OCI-LY1 (cell line): ENCODE data around the gene SNX2.

Source experiments
- H2AFZ ChIP-seq: fragments of 200-600 bp; sonication (generic), shearing (Covaris generic); 2 replicates; pipeline ENCODE4 v1.6.0; 2014; ENCODE audit warnings: antibody characterized with exemption, mild to moderate bottlenecking, low read length
- H3F3A ChIP-seq: fragments of 200-600 bp; sonication (generic), shearing (Covaris generic); 2 replicates; pipeline ENCODE4 v1.6.0; 2014; ENCODE audit warnings: mild to moderate bottlenecking, antibody characterized with exemption, low read length, moderate library complexity; ENCODE audit not compliant: insufficient read depth
- H3K27ac ChIP-seq: fragments of 200-600 bp; sonication (generic); 2 replicates; pipeline ENCODE4 v1.5.1; 2014; ENCODE audit warnings: low read length, mixed run types, mild to moderate bottlenecking, low read depth; ENCODE audit not compliant: poor library complexity, severe bottlenecking
- H3K27me3 ChIP-seq: fragments of 200-600 bp; sonication (generic); 2 replicates; pipeline ENCODE4 v1.6.0; 2014; ENCODE audit warnings: antibody characterized with exemption, mild to moderate bottlenecking, low read length, moderate library complexity; ENCODE audit not compliant: insufficient read depth
- H3K36me3 ChIP-seq: fragments of 200-600 bp; sonication (generic); 2 replicates; pipeline ENCODE4 v1.6.1; 2014; ENCODE audit warnings: mild to moderate bottlenecking, antibody characterized with exemption, low read length, moderate library complexity, mixed read lengths; ENCODE audit not compliant: insufficient read depth
- H3K4me1 ChIP-seq: fragments of 200-600 bp; sonication (generic); 2 replicates; pipeline ENCODE4 v1.5.1; 2014; ENCODE audit warnings: mild to moderate bottlenecking, low read length, moderate library complexity; ENCODE audit not compliant: insufficient read depth, severe bottlenecking
- H3K4me2 ChIP-seq: fragments of 200-600 bp; sonication (generic), shearing (Covaris generic); 2 replicates; pipeline ENCODE4 v1.6.1; 2014; ENCODE audit warnings: low read length
- H3K4me3 ChIP-seq: fragments of 200-600 bp; sonication (generic); 2 replicates; pipeline ENCODE4 v1.5.1; 2014; ENCODE audit warnings: low read length, low read depth, mild to moderate bottlenecking, mixed read lengths; ENCODE audit not compliant: poor library complexity, severe bottlenecking
- H3K79me2 ChIP-seq: fragments of 200-600 bp; shearing (Covaris generic); 2 replicates; pipeline ENCODE4 v1.6.1; 2016; ENCODE audit warnings: mixed run types, low read length, mixed read lengths; ENCODE audit not compliant: insufficient read depth
- H3K9ac ChIP-seq: fragments of 200-600 bp; sonication (generic), shearing (Covaris generic); 2 replicates; pipeline ENCODE4 v1.6.1; 2014; ENCODE audit warnings: mild to moderate bottlenecking, low read length, mixed read lengths
- H3K9me2 ChIP-seq: fragments of 200-600 bp; sonication (generic), shearing (Covaris generic); 2 replicates; pipeline ENCODE4 v1.6.1; 2014; ENCODE audit warnings: low read depth, mild to moderate bottlenecking, low read length, mixed read lengths
- H3K9me3 ChIP-seq: fragments of 200-600 bp; shearing (Covaris generic); 2 replicates; pipeline ENCODE4 v1.6.1; 2014; ENCODE audit warnings: low read length, mixed read lengths
- H4K20me1 ChIP-seq: fragments of 200-600 bp; sonication (generic), shearing (Covaris generic); 2 replicates; pipeline ENCODE4 v1.6.0; 2016; ENCODE audit warnings: mild to moderate bottlenecking, low read length; ENCODE audit not compliant: insufficient read depth
- CTCF ChIP-seq: fragments of 200-600 bp; sonication (generic), shearing (Covaris generic); IDR thresholded peaks from 2 replicates; pipeline ENCODE4 v1.5.1; 2017; ENCODE audit warnings: mild to moderate bottlenecking, antibody characterized with exemption, low read length, moderate library complexity, mixed read lengths
- EZH2 ChIP-seq: fragments of 200-600 bp; sonication (generic), shearing (Covaris generic); IDR thresholded peaks from 2 replicates; pipeline ENCODE4 v1.8.0; 2017; ENCODE audit warnings: borderline replicate concordance, mixed run types, mild to moderate bottlenecking, antibody characterized with exemption, low read length, moderate library complexity, mixed read lengths

SNX2 gene

GRCh38 chr5:122751293-122751782 lies 23.5 kb upstream of the SNX2 start:
- Histone ChIP-seq H4K20me1 (no peaks in the 10 kb centered on the region), H3K4me1 (no peaks in the 10 kb centered on the region), H3K36me3 (no peaks in the 10 kb centered on the region), H3K79me2 (no peaks in the 10 kb centered on the region), H3K4me2 (no peak overlapping the region), H3K9me3 (no peaks in the 10 kb centered on the region), H3K9me2 (no peaks in the 10 kb centered on the region), H3K4me3 (no peak overlapping the region), H2AFZ (no peak overlapping the region), H3F3A (no peaks in the 10 kb centered on the region; the same call in 1 of the 2 replicates), H3K27ac (no peak overlapping the region), H3K9ac (no peak overlapping the region), H3K27me3 (no peaks in the 10 kb centered on the region)
- TF ChIP-seq CTCF (no peak), EZH2 (no peak)

- H2AFZ ChIP-seq, result no peak overlapping the region
- H3K9me3 ChIP-seq, result no peaks in the 10 kb centered on the region
- H3K4me2 ChIP-seq, result no peak overlapping the region
- no peaks in the 10 kb centered on the region for H3K79me2 ChIP-seq
- H3K4me3 ChIP-seq, result no peak overlapping the region
- no peaks in the 10 kb centered on the region for H3K27me3 ChIP-seq
- H3F3A ChIP-seq, result no peaks in the 10 kb centered on the region; the same call in 1 of the 2 replicates
- no peaks in the 10 kb centered on the region for H3K4me1 ChIP-seq
- H3K9me2 ChIP-seq, result no peaks in the 10 kb centered on the region
- H4K20me1 ChIP-seq, result no peaks in the 10 kb centered on the region
- H3K9ac ChIP-seq, result no peak overlapping the region
- H3K27ac ChIP-seq, result no peak overlapping the region
- no peaks in the 10 kb centered on the region for H3K36me3 ChIP-seq
- TF ChIP-seq EZH2, result no peak
- no peak for TF ChIP-seq CTCF
Observed at GRCh38 chr5:122753500-122753899, 21.4 kb upstream of the SNX2 start.

GRCh38 chr5:122755783-122756182 lies 19.1 kb upstream of the SNX2 start:
- H2AFZ ChIP-seq, result no peak overlapping the region
- H3K9me2 ChIP-seq, result no peaks in the 10 kb centered on the region
- H3F3A ChIP-seq, result no peaks in the 10 kb centered on the region; the same call in 1 of the 2 replicates
- H3K36me3 ChIP-seq, result no peaks in the 10 kb centered on the region
- H3K9ac ChIP-seq, result no peak overlapping the region
- no peaks in the 10 kb centered on the region for H3K9me3 ChIP-seq
- no peaks in the 10 kb centered on the region for H4K20me1 ChIP-seq
- no peak for TF ChIP-seq CTCF
- TF ChIP-seq EZH2, result no peak
- no peak overlapping the region for H3K4me3 ChIP-seq
- no peaks in the 10 kb centered on the region for H3K4me1 ChIP-seq
- H3K4me2 ChIP-seq, result no peak overlapping the region
- H3K27me3 ChIP-seq, result no peaks in the 10 kb centered on the region
- no peaks in the 10 kb centered on the region for H3K79me2 ChIP-seq
- no peak overlapping the region for H3K27ac ChIP-seq
